ENCODE data around the gene DELE1. TPM values are rescaled to one million over a fixed set of nuclear protein-coding genes. Genes with fewer than 3 reads are reported as not detected.

The DELE1 gene
- total and polyA plus RNA-seq, 2 donors (not counting 3 experiments of a cell fraction or from before 2014, with no cell fraction given) = 105 to 121 TPM

DNA sequence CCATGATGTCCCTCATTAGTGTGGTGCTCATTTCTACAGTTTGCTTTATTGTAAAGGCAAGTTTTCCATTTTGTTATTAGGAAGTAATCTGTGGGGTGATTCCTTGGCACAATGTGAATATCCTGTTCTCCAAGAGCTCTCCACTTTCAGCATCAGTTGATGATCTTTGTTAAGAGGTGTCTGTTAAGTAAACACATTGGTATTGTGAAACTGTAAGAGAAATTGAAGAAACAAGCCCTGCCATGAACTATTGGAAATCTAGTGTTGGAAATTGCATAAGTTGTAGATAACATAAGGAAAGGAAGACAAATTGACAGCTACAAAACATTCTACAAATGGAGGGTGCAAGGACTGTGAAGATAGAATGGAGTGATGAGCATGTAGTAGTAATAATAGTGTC lies 62.4 kb downstream of the DELE1 start:
- TF ChIP-seq MYC (IDR thresholded peaks at IDR 0.05; ENCODE audit: low read depth, low read length) (no peak), POLR2A (IDR thresholded peaks at IDR 0.05; ENCODE audit: low read depth, low read length) (no peak), EZH2 (IDR thresholded peaks at IDR 0.05; ENCODE audit: borderline replicate concordance, low read depth, low read length, severe bottlenecking) (no peak), JUN (IDR thresholded peaks at IDR 0.05; ENCODE audit: borderline replicate concordance, insufficient read depth, insufficient read length, low read depth) (no peak), FOS (IDR thresholded peaks at IDR 0.05; ENCODE audit: borderline replicate concordance, insufficient read depth, low read length) (no peak), POLR2AphosphoS5 (IDR thresholded peaks at IDR 0.05; ENCODE audit: insufficient read depth, low read depth, low read length) (no peak), GATA2 (IDR thresholded peaks at IDR 0.05; ENCODE audit: insufficient read depth, insufficient read length, low read depth, low read length) (no peak)
- TF ChIP-seq, protein P1, sequence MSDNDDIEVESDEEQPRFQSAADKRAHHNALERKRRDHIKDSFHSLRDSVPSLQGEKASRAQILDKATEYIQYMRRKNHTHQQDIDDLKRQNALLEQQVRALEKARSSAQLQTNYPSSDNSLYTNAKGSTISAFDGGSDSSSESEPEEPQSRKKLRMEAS (IDR thresholded peaks at IDR 0.05; ENCODE audit: insufficient read depth, insufficient read length) = no peak
- TF ChIP-seq, protein P2, sequence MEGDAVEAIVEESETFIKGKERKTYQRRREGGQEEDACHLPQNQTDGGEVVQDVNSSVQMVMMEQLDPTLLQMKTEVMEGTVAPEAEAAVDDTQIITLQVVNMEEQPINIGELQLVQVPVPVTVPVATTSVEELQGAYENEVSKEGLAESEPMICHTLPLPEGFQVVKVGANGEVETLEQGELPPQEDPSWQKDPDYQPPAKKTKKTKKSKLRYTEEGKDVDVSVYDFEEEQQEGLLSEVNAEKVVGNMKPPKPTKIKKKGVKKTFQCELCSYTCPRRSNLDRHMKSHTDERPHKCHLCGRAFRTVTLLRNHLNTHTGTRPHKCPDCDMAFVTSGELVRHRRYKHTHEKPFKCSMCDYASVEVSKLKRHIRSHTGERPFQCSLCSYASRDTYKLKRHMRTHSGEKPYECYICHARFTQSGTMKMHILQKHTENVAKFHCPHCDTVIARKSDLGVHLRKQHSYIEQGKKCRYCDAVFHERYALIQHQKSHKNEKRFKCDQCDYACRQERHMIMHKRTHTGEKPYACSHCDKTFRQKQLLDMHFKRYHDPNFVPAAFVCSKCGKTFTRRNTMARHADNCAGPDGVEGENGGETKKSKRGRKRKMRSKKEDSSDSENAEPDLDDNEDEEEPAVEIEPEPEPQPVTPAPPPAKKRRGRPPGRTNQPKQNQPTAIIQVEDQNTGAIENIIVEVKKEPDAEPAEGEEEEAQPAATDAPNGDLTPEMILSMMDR (IDR thresholded peaks at IDR 0.05; ENCODE audit: extremely low read depth in 1 of 2, insufficient read depth in 1 of 2, low read depth in 1 of 2, low read length in 2 of 2) = no peak

More for the DNA sequence above, 62.4 kb downstream of the DELE1 start:
- H3K36me3 ChIP-seq (ENCODE audit: control insufficient read depth in 2 of 2, extremely low read depth in 1 of 2, insufficient read depth in 2 of 2, low read length in 2 of 2) = peaks cover 18 to 26% of the 10 kb centered on the region in 2 experiments
- H2AFZ ChIP-seq (ENCODE audit: low read depth, low read length) = no peak overlapping the region
- DNase-seq (ENCODE audit: low read depth, low spot score) (no peak), FAIRE-seq (no peak)
- H3K27ac ChIP-seq (ENCODE audit: insufficient read depth, low read depth, low read length) = no peak overlapping the region
- CTCF ChIA-PET = interaction anchor here (0.5 to 1.5 kb wide), 4 partner anchors 52 to 159 kb away, joined by 3 to 5 read pairs (median 3); no protein-coding TSS in a partner anchor
- intact Hi-C loops (cut with micrococcal nuclease) = no loop called here
- H4K20me1 ChIP-seq (replicated peaks; ENCODE audit: control insufficient read depth, extremely low read depth, insufficient read depth, low read length) = no peaks in the 10 kb centered on the region
- no peaks in the 10 kb centered on the region for H3K9me3 ChIP-seq (replicated peaks; ENCODE audit: control insufficient read depth, insufficient read depth, low read length)
- H3K79me2 ChIP-seq (ENCODE audit: control insufficient read depth, insufficient read depth, low read length) = no peaks in the 10 kb centered on the region
- no peaks in the 10 kb centered on the region for H3K27me3 ChIP-seq (ENCODE audit: control insufficient read depth in 2 of 2, insufficient read depth in 2 of 2, low read length in 2 of 2)
- H3K4me2 ChIP-seq (ENCODE audit: insufficient read depth, low read length) = no peak overlapping the region
- no peaks in the 10 kb centered on the region for H3K9me1 ChIP-seq (replicated peaks; ENCODE audit: control insufficient read depth, extremely low read depth, insufficient read depth, low read length)
- POLR2A ChIA-PET = no interaction called here
- dilution Hi-C loops (cut with MboI; ENCODE audit: extremely low pct_ligation_motif_present, low sequenced_read_pairs) = loop anchor here (25.0 kb wide), 1 partner anchor 151 kb away; no protein-coding TSS in a partner anchor
- no TSS peak for BruUV-seq (replicated peaks)
- H3K9ac ChIP-seq (replicated peaks; ENCODE audit: extremely low read depth, insufficient read depth, low read length) = no peak overlapping the region
- H3K4me1 ChIP-seq (ENCODE audit: control insufficient read depth, extremely low read depth, insufficient read depth, low read length) = no peaks in the 10 kb centered on the region
- H3K4me3 ChIP-seq (replicated peaks in 1 of 3; ENCODE audit: insufficient read depth in 1 of 3, low read depth in 1 of 3, low read length in 3 of 3) = no peak overlapping the region

Data from endothelial cell of umbilical vein (primary cell).